Breast epithelium (tissue), 3 donors: Measurements from ENCODE around the gene MINDY4.

Source experiments
- POLR2A ChIP-seq: fragments of 450-650 bp; IDR thresholded peaks from one replicate; pipeline ENCODE4 v1.6.1; 2016; ENCODE audit warnings: antibody characterized with exemption, mild to moderate bottlenecking, moderate library complexity
- POLR2AphosphoS5 ChIP-seq, 3 donors: sonication (generic); formaldehyde crosslinking; IDR thresholded peaks; one replicate each; pipeline ENCODE4 v1.6.1; 2017; ENCODE audit warnings: antibody characterized with exemption in 3 of 3
- TF ChIP-seq, protein P1 (sequence below), 3 donors: fragments of 450-650 bp; IDR thresholded peaks; one replicate each; pipeline ENCODE4 v1.5.1; 2016 to 2017; ENCODE audit warnings: antibody characterized with exemption in 3 of 3, mild to moderate bottlenecking in 3 of 3, moderate library complexity in 3 of 3

DNA sequence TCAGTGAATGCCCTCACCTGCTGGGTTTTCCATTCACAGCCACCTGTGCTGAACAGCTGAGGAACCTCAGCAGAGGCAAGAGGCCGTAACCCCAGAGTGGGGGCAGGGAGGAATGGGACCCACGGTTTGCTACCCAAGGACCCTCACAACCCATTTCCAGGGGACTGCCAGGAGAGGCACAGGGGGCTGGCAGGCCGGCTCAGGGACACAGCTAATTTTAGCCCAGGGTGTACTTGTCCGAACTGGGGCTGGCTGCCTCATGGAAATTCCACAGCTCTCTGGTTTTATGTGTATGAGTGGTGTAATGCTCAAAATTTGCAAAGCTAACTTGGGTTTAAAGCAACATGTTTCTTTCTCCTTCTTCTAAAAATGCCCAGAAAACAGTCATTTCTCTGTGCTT, 42.2 kb downstream of the MINDY4 start:
- TF ChIP-seq, protein P1, sequence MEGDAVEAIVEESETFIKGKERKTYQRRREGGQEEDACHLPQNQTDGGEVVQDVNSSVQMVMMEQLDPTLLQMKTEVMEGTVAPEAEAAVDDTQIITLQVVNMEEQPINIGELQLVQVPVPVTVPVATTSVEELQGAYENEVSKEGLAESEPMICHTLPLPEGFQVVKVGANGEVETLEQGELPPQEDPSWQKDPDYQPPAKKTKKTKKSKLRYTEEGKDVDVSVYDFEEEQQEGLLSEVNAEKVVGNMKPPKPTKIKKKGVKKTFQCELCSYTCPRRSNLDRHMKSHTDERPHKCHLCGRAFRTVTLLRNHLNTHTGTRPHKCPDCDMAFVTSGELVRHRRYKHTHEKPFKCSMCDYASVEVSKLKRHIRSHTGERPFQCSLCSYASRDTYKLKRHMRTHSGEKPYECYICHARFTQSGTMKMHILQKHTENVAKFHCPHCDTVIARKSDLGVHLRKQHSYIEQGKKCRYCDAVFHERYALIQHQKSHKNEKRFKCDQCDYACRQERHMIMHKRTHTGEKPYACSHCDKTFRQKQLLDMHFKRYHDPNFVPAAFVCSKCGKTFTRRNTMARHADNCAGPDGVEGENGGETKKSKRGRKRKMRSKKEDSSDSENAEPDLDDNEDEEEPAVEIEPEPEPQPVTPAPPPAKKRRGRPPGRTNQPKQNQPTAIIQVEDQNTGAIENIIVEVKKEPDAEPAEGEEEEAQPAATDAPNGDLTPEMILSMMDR (IDR thresholded peaks at IDR 0.05), result no peak
- TF ChIP-seq POLR2A (no peak), POLR2AphosphoS5 (IDR thresholded peaks at IDR 0.05) (no peak)
